NCI-H345 treated with DMSO at 0.1 percent for 48 hours (cell line): Measurements from ENCODE around the gene DUSP11.
"Not testable (repeated sequence)": the region's sequence is repeated elsewhere in the genome, so short reads cannot be mapped to it uniquely, and the experiment has no call there.

ENCODE experiments used
- DNase-seq: peaks from one replicate; lab custom pipeline; 2025; ENCODE audit not compliant: unreplicated experiment; lab: John Stamatoyannopoulos, UW

The DUSP11 gene

GRCh38 chr2:73718851-73719621 lies 60.9 kb downstream of the DUSP11 start:
- DNase-seq = no peak

GRCh38 chr2:73718421-73718820 lies 61.5 kb downstream of the DUSP11 start:
- no peak for DNase-seq

DNA sequence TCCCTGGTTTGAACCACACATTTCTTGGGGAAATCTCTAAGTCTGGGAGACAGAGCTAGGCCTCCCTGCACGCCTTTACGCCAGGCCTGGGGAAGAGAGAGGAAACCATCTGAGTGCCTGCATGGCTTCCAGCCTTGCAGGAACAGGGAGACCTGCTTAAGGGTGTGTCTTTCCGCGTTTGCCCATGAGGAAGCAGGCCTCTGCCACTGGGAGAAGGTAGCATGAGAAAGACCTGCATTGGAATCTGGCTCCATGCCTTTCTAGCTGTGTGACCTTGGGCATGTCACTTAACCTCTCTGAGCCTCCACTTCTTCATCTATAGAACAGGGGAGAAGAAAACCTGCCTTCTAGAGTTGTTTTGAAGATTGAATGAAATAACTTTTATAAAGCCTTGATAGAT lies 62.2 kb downstream of the DUSP11 start:
- DNase-seq = not testable (repeated sequence)

- no peak for DNase-seq
Observed at GRCh38 chr2:73717251-73717606, 62.7 kb downstream of the DUSP11 start.

DNA sequence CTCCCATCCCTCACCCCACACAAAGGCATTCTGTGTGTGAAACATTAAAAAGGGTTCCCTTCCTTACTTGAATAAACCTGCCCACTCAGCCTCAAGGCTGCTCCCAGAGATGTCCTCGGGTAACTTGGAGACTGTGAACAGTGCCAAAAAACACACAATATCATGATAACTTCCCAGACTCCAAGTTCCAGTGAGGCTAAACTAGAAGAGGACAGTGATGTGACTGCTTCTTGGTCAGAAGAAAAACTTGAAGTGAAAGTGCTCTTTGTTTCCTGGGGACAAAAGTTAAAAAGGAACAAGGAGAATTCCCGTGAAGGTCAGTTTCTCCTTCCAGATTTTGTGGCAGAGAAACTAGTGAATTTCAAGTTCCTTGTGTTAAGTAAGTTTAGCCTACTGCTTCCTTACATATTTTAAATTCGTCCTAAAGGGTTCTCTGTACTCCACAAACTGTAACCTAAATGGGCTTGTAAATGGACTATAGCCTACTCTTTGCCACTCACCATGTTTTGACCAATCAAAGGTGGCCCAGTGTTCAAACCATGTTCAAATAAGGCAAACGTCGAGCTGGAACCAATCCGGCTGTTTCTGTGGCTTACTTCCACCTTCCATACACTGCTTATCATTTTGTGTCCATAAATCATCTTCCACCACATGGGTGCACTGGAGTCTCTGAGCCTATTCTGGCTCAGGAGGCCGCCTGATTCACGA lies 63.2 kb downstream of the DUSP11 start:
- DNase-seq = no peak

DNA sequence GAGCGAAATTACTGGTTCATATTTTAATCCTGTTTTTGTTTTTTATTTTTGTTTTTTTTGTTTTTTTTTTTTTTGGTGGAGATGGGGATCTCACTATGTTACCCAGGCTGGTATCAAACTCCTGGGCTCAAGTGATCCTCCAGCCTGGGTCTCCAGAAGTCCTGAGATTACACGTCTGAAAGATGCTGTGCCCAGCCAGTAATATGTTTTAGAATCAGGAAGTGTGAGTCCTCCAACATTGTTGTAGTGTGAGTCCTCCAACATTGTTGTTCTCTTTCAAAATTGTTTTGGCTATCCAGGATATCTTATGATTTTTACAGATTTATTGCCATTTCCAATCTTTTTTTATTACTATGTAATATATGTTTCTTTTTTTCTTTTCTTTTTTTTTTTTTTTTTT lies 65.8 kb downstream of the DUSP11 start:
- no peak for DNase-seq
